Measurements from ENCODE around the gene MRFAP1.

DNA sequence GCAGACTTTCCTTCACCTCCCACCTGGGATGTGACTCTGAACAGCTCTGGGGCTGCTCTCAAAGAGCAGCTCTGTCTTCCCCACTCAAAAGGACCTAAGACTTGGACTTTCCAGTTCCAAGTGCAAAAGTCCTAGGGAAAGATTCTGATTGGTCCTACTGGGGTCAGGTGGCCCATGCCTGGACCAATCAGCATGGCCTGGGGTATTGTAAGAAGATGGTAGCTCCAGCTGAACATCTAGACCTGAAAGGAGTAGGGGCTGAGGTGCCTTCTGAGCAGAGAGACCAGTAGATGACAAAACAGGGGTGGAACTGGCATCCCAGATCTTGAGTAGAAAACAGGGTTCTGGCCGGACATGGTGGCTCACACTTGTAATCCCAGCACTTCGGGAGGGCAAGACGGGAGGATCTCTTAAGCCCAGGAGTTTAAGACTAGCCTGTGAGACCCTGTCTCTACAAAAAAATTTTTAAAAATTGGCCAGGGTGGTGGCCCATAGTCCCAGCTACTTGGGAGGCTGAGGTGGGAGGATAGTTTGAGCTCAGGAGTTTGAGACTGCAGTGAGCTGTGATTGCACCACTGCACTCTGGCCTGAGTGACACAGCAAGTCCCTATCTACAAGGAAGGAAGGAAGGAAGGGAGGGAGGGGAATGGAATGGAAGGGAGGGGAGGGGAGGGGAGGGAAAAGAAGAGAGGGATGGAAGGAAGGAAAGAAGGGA, 27.4 kb upstream of the MRFAP1 start:
- TF ChIP-seq POLR2A (IDR thresholded peaks at IDR 0.05), result no peak
- TF ChIP-seq, protein P1, sequence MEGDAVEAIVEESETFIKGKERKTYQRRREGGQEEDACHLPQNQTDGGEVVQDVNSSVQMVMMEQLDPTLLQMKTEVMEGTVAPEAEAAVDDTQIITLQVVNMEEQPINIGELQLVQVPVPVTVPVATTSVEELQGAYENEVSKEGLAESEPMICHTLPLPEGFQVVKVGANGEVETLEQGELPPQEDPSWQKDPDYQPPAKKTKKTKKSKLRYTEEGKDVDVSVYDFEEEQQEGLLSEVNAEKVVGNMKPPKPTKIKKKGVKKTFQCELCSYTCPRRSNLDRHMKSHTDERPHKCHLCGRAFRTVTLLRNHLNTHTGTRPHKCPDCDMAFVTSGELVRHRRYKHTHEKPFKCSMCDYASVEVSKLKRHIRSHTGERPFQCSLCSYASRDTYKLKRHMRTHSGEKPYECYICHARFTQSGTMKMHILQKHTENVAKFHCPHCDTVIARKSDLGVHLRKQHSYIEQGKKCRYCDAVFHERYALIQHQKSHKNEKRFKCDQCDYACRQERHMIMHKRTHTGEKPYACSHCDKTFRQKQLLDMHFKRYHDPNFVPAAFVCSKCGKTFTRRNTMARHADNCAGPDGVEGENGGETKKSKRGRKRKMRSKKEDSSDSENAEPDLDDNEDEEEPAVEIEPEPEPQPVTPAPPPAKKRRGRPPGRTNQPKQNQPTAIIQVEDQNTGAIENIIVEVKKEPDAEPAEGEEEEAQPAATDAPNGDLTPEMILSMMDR (IDR thresholded peaks at IDR 0.05), result no peak
